Endothelial cell (in vitro differentiated cells): ENCODE data around the gene ADCY6. TPM values are rescaled to one million over a fixed set of nuclear protein-coding genes. Genes with fewer than 3 reads are reported as not detected.
"Not testable (repeated sequence)": the region's sequence is repeated elsewhere in the genome, so short reads cannot be mapped to it uniquely, and the experiment has no call there.

Experiments used
- DNase-seq: peaks from one replicate; pipeline ENCODE4 v3.0.0; 2021; ENCODE audit warnings: low spot score
- H3K27ac Mint-ChIP-seq: one replicate; pipeline ENCODE4 v1.8.0; 2021; ENCODE audit warnings: mixed read lengths, inconsistent platforms; ENCODE audit not compliant: unreplicated experiment
- H3K27me3 Mint-ChIP-seq: one replicate; pipeline ENCODE4 v1.8.0; 2021; ENCODE audit warnings: mild to moderate bottlenecking, moderate library complexity, mixed read lengths, inconsistent platforms; ENCODE audit not compliant: unreplicated experiment
- H3K36me3 Mint-ChIP-seq: one replicate; pipeline ENCODE4 v1.8.0; 2021; ENCODE audit warnings: mild to moderate bottlenecking, low read depth, mixed read lengths, inconsistent platforms; ENCODE audit not compliant: unreplicated experiment
- H3K4me1 Mint-ChIP-seq: one replicate; pipeline ENCODE4 v1.8.0; 2021; ENCODE audit warnings: mild to moderate bottlenecking, mixed read lengths, inconsistent platforms; ENCODE audit not compliant: unreplicated experiment
- H3K4me3 Mint-ChIP-seq: one replicate; pipeline ENCODE4 v1.8.0; 2021; ENCODE audit warnings: mild to moderate bottlenecking, mixed read lengths, inconsistent platforms; ENCODE audit not compliant: unreplicated experiment
- H3K9me3 Mint-ChIP-seq: one replicate; pipeline ENCODE4 v1.8.0; 2021; ENCODE audit warnings: mixed read lengths, inconsistent platforms; ENCODE audit not compliant: unreplicated experiment
- CTCF ChIP-seq: fragments of 200-600 bp; sonication (generic); IDR thresholded peaks from one replicate; pipeline ENCODE4 v1.5.0; 2021; ENCODE audit warnings: antibody characterized with exemption; ENCODE audit not compliant: unreplicated experiment
- total RNA-seq: library from RNA; stranded (reverse); fragmentation: NEBNext Ultra II Directional; extraction: Animal tissue kit (Norgen Biotek cat#: 25700); gene quantifications from one replicate; pipeline ENCODE4 v1.2.1, GENCODE V29; 2021; ENCODE audit not compliant: unreplicated experiment

ADCY6 gene
- total RNA-seq, 1 donor from 2014 or later, result 31.6 TPM

DNA sequence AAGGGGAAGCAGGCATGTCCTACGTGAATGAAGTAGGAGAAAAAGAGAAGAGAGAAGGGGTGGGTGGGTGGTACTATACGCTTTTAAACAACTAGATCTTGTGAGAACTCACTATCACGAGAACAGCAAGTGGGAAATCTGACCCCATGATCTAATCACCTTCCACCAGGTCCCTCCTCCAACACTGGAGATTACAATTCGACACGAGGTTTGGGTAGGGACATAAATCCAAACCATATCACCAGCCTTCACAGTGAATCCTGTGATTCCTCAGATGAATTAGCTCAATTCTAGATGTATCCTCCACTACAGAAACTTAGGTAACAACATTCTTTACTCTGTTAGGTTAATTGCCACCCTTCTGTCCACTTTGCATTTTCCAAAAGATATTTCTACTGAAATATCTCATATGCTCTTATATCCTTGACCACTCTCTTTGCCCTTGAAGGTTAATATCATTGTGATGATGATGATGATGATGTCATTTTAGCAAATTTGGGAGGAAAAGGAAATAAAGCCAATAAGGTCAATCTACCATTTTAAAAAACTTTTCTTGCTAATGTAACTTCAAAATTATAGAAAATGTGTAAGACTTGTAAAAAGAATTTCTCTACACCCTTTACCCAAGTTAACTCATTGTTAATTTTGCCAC is 49.1 kb downstream of the ADCY6 start:
- TF ChIP-seq CTCF, result no peak
- DNase-seq, result no peak
- no peaks in the 10 kb centered on the region for H3K4me1 Mint-ChIP-seq
- no peaks in the 10 kb centered on the region for H3K36me3 Mint-ChIP-seq
- H3K27ac Mint-ChIP-seq, result no peak overlapping the region
- H3K27me3 Mint-ChIP-seq, result no peaks in the 10 kb centered on the region
- no peak overlapping the region for H3K4me3 Mint-ChIP-seq
- no peaks in the 10 kb centered on the region for H3K9me3 Mint-ChIP-seq

DNA sequence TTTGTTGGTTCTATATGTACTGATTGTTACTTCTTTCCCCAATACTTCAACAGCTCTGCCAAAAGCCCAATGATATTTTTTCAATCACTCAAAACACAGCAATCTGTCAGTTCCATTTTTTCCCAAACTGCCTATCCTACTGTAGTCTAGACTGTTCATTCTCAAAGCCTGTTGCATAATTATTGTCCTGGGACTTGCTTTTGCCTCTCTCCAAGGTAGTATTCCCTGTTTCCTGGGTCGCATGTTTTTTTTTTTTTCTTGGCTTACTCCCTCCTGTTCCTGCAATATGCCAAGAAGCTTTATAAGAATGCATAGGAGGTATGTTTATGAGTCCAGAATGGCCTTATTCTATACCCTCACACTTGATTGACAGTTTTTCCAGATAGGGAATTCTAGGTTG is 52.4 kb downstream of the ADCY6 start:
- no peak for TF ChIP-seq CTCF
- peaks cover 2% of the 10 kb centered on the region for H3K4me1 Mint-ChIP-seq
- H3K9me3 Mint-ChIP-seq, result no peaks in the 10 kb centered on the region
- H3K27me3 Mint-ChIP-seq, result no peaks in the 10 kb centered on the region
- no peak for DNase-seq
- no peaks in the 10 kb centered on the region for H3K36me3 Mint-ChIP-seq
- no peak overlapping the region for H3K4me3 Mint-ChIP-seq
- H3K27ac Mint-ChIP-seq, result no peak overlapping the region

- Mint-ChIP-seq H3K27ac (no peak overlapping the region), H3K27me3 (peaks cover 3% of the 10 kb centered on the region), H3K9me3 (no peaks in the 10 kb centered on the region), H3K4me3 (no peak overlapping the region), H3K4me1 (peaks cover 2% of the 10 kb centered on the region), H3K36me3 (no peaks in the 10 kb centered on the region)
- DNase-seq, result no peak
- TF ChIP-seq CTCF, result no peak
These were observed 60.1 kb downstream of the ADCY6 start for GRCh38 chr12:48728807-48729206.

DNA sequence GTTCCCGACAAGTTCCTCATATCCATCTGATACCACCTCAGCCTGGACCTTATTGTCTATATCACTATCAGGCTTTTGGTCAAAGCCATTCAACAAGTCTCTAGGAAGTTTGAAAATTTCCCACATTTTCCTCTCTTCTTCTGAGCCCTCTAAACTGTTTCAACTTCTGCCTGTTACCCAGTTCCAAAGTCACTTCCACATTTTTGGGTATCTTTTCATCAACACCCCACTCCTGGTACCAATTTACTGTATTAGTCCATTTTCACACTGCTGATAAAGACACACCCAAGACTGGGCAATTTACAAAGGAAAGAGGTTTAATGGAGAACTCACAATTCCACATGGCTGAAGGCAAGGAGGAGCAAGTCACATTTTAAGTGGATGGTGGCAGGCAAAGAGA is 68.2 kb downstream of the ADCY6 start:
- H3K9me3 Mint-ChIP-seq, H3K27ac Mint-ChIP-seq, H3K4me3 Mint-ChIP-seq, H3K27me3 Mint-ChIP-seq, DNase-seq: not testable (repeated sequence)
- Mint-ChIP-seq H3K36me3 (peaks cover 26% of the 10 kb centered on the region), H3K4me1 (peaks cover 12% of the 10 kb centered on the region)

DNA sequence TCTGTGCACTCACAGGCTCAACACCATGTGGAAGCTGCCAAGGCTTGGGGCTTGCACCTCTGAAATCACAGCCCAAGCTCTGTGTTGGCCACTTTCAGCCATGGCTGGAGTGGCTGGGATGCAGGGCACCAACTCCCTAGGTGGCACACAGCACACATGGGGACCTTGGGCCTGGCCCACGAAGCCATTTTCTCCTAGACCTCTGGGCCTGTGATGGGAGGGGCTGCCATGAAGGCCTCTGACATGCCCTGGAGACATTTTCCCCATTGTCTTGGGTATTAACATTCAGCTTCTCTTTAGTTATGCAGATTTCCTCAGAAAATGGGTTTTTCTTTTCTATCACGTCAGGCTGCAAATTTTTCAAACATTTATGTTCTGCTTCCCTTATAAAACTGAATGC is 68.7 kb downstream of the ADCY6 start:
- not testable (repeated sequence) for DNase-seq, H3K27ac Mint-ChIP-seq, H3K4me3 Mint-ChIP-seq

DNA sequence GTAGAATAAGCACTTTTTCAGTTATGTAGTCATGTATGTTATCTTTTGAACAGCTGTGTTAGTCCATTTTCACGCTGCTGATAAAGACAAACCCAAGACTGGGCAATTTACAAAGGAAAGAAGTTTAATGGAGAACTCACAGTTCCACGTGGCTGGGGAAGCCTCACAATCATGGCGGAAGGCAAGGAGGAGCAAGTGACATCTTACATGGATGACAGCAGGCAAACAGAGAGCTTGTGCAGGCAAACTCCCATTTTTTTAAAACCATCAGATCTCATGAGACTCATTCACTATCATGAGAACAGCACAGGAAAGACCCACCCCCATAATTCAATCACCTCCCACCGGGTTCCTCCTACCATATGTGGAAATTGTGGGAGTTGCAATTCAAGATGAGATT is 69.9 kb downstream of the ADCY6 start:
- H3K4me3 Mint-ChIP-seq, result peak overlapping the region; percentile 68
- peaks cover 27% of the 10 kb centered on the region for H3K4me1 Mint-ChIP-seq
- DNase-seq, H3K9me3 Mint-ChIP-seq: not testable (repeated sequence)
- H3K27me3 Mint-ChIP-seq, result peaks cover 13% of the 10 kb centered on the region
- H3K27ac Mint-ChIP-seq, result peak overlapping the region; percentile 36
- H3K36me3 Mint-ChIP-seq, result peaks cover 31% of the 10 kb centered on the region

More for the DNA sequence above, 68.7 kb downstream of the ADCY6 start:
- H3K27me3 Mint-ChIP-seq, H3K9me3 Mint-ChIP-seq: not testable (repeated sequence)
- H3K36me3 Mint-ChIP-seq, result peaks cover 27% of the 10 kb centered on the region
- peaks cover 16% of the 10 kb centered on the region for H3K4me1 Mint-ChIP-seq
